ENCODE results near the gene CD81.
"Not testable (repeated sequence)": the region's sequence is repeated elsewhere in the genome, so short reads cannot be mapped to it uniquely, and the experiment has no call there.

Gene CD81

GRCh38 chr11:2355000-2355644 lies 22.0 kb upstream of the CD81 start:
- TF ChIP-seq, protein P1, sequence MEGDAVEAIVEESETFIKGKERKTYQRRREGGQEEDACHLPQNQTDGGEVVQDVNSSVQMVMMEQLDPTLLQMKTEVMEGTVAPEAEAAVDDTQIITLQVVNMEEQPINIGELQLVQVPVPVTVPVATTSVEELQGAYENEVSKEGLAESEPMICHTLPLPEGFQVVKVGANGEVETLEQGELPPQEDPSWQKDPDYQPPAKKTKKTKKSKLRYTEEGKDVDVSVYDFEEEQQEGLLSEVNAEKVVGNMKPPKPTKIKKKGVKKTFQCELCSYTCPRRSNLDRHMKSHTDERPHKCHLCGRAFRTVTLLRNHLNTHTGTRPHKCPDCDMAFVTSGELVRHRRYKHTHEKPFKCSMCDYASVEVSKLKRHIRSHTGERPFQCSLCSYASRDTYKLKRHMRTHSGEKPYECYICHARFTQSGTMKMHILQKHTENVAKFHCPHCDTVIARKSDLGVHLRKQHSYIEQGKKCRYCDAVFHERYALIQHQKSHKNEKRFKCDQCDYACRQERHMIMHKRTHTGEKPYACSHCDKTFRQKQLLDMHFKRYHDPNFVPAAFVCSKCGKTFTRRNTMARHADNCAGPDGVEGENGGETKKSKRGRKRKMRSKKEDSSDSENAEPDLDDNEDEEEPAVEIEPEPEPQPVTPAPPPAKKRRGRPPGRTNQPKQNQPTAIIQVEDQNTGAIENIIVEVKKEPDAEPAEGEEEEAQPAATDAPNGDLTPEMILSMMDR (IDR thresholded peaks at IDR 0.05; ENCODE audit: low read depth, low read length): no peak
- TF ChIP-seq POLR2A (IDR thresholded peaks at IDR 0.05; ENCODE audit: extremely low read depth, insufficient read length) (no peak), MYC (IDR thresholded peaks at IDR 0.05; ENCODE audit: low read depth, low read length) (no peak)
- H3K4me3 ChIP-seq (ENCODE audit: low read depth, low read length): no peak overlapping the region
- DNase-seq (ENCODE audit: low read depth): no peak

GRCh38 chr11:2357246-2357645 lies 19.9 kb upstream of the CD81 start:
- no peak overlapping the region for H3K4me3 ChIP-seq (ENCODE audit: low read depth, low read length)
- DNase-seq (ENCODE audit: low read depth): no peak
- TF ChIP-seq MYC (IDR thresholded peaks at IDR 0.05; ENCODE audit: low read depth, low read length): no peak
- TF ChIP-seq POLR2A (IDR thresholded peaks at IDR 0.05; ENCODE audit: extremely low read depth, insufficient read length): no peak
- TF ChIP-seq, protein P1 (IDR thresholded peaks at IDR 0.05; ENCODE audit: low read depth, low read length): no peak
- no peak for TF ChIP-seq MAX (IDR thresholded peaks at IDR 0.05; ENCODE audit: low read depth, low read length)

DNA sequence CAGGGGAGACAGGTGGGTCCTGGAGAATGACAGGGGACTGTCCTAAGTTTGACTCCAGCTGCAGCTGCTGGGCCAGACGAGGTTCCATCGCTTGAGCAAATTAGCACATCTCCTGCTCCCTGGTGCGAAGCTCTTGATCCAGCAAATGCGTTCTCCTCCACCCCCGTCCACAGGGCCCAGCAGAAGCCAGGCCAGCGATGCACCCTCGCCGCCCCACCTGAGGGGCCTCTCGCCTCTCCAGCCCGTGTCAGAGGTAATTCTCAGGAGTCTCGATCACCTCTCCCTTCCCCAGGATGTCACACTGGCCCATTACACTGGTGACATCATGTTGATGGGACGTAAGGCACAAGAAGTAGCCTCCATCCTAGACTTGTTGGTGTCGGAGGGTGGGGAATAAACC lies 19.5 kb upstream of the CD81 start:
- not testable (repeated sequence) for DNase-seq (ENCODE audit: low read depth); H3K4me3 ChIP-seq (ENCODE audit: low read depth, low read length)

DNA sequence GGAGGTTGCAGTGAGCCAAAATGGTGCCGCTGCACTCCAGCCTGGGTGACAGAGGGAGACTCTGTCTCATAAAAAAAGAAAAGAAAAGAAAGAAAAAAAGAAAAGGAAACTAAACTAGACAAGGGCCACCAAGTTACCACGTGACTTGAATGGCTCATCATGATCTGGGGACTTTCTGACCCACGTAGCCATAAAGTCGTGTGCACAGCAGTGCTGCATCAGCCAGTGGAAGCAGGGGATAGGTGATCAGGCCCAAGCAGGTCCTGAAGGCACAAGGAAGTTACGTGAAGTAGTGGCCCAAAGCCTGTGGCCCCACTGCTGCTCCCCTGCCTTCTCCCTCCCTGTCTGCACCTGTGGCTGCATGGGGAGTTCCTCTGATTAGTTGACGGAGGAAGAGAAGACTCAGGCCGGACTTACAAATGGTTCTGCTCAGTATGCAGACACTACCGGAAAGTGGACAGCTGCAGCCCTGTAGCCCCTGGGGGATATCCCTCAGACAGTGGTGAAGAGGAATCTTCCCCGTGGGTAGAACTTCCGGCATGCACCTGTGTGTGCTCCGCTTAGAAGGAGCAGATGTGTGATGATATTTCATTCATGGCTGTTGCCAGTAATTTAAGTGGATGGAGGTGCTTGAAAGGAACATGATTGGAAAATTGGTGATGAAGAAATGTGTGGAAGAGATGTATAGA lies 18.2 kb upstream of the CD81 start:
- TF ChIP-seq POLR2A (IDR thresholded peaks at IDR 0.05; ENCODE audit: extremely low read depth, insufficient read length) (no peak), MAX (IDR thresholded peaks at IDR 0.05; ENCODE audit: low read depth, low read length) (no peak), MYC (IDR thresholded peaks at IDR 0.05; ENCODE audit: low read depth, low read length) (no peak)
- TF ChIP-seq, protein P1 (IDR thresholded peaks at IDR 0.05; ENCODE audit: low read depth, low read length): no peak
- no peak for DNase-seq (ENCODE audit: low read depth)
- H3K4me3 ChIP-seq (ENCODE audit: low read depth, low read length): no peak overlapping the region

DNA sequence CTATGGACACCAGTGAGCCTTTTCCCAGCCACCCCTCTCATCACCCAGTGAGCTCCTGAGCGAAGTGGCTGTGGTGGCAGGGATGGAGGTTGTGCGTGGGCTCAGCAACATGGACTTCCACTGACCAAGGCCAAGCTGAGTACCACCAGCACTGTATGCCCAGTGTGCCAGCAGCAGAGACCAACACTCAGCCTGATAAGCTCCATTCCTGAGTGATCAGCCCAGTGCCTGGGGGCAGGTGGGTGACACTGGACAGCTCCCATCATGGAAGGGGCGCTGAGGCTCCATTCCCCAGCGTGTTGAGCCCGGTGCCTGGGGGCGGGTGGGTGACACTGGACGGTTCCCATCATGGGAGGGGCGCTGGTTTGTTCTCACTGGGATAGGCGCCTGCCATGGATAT lies 17.6 kb upstream of the CD81 start:
- no peak for DNase-seq (ENCODE audit: low read depth)
- no peak overlapping the region for H3K4me3 ChIP-seq (ENCODE audit: low read depth, low read length)
- TF ChIP-seq, protein P1 (IDR thresholded peaks at IDR 0.05; ENCODE audit: low read depth, low read length): no peak
- TF ChIP-seq MYC (IDR thresholded peaks at IDR 0.05; ENCODE audit: low read depth, low read length): no peak
- TF ChIP-seq MAX (IDR thresholded peaks at IDR 0.05; ENCODE audit: low read depth, low read length): no peak
- TF ChIP-seq POLR2A (IDR thresholded peaks at IDR 0.05; ENCODE audit: extremely low read depth, insufficient read length): no peak

DNA sequence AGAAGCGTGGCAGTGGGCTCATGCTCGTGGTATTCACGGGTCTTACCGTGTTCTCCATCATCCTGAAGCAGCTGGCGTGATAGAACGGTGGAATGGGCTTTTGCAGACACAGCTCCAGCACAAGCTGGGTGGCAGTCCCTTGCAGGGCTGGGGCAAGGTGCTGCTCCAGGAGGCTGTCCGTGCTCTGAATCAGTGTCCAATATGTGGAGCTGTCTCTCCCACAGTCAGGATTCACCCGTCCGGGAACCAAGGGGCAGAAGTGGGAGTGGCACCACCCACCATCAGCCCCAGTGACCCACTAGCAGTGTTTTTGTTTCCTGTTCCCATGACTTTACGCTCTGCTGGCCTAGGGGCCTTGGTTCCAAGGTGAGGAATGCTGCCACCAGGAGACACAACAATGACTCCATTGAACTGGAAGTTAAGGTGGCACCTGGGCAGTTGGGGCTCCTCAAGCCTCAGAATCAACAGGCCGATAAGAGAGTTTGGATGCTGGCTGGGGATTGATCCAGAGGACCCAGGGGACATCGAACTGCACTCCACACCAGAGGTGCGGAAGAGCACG lies 16.9 kb upstream of the CD81 start:
- no peak for DNase-seq (ENCODE audit: low read depth)
- no peak for TF ChIP-seq POLR2A (IDR thresholded peaks at IDR 0.05; ENCODE audit: extremely low read depth, insufficient read length)
- TF ChIP-seq, protein P1 (IDR thresholded peaks at IDR 0.05; ENCODE audit: low read depth, low read length): no peak
- no peak for TF ChIP-seq MYC (IDR thresholded peaks at IDR 0.05; ENCODE audit: low read depth, low read length)
- TF ChIP-seq MAX (IDR thresholded peaks at IDR 0.05; ENCODE audit: low read depth, low read length): no peak

More for the DNA sequence above, 16.9 kb upstream of the CD81 start:
- H3K4me3 ChIP-seq (ENCODE audit: low read depth, low read length): no peak overlapping the region
